Natural killer cell (primary cell): ENCODE results near the gene PLCB4. TPM values are rescaled to one million over a fixed set of nuclear protein-coding genes. Genes with fewer than 3 reads are reported as not detected.

ENCODE experiments used
- ATAC-seq, 3 donors: fragments of 150-1000 bp in 2 of 3; fragments of 200-7000 bp in 1 of 3; cut with Tn5 transposase; 1 replicate in 1 of 3; 2 replicates in 2 of 3; pipeline ENCODE4 v1.10.0; 2021; ENCODE audit warnings: mild to moderate bottlenecking in 2 of 3, moderate library complexity in 2 of 3
- DNase-seq, 2 donors: peaks; one replicate each; pipeline versions ENCODE4 v3.0.0 to v3.0.0-alpha.2; 2013 to 2021; ENCODE audit warnings: mixed read lengths in 1 of 2
- H3K27ac ChIP-seq: one replicate; pipeline ENCODE4 v1.5.1; 2013; ENCODE audit warnings: mild to moderate bottlenecking, low read length
- H3K27me3 ChIP-seq: one replicate; pipeline ENCODE4 v1.6.1; 2013; ENCODE audit warnings: low read length; ENCODE audit not compliant: control insufficient read depth, insufficient read depth
- H3K36me3 ChIP-seq: one replicate; pipeline ENCODE4 v1.6.1; 2013; ENCODE audit warnings: low read length; ENCODE audit not compliant: control insufficient read depth, insufficient read depth
- H3K4me1 ChIP-seq: one replicate; pipeline ENCODE4 v1.6.1; 2013; ENCODE audit warnings: low read length; ENCODE audit not compliant: control insufficient read depth, insufficient read depth
- H3K4me3 ChIP-seq: one replicate; pipeline ENCODE4 v1.5.1; 2013; ENCODE audit warnings: low read length
- H3K9me3 ChIP-seq: one replicate; pipeline ENCODE4 v1.6.1; 2013; ENCODE audit warnings: low read length; ENCODE audit not compliant: control insufficient read depth, insufficient read depth
- H3K27ac Mint-ChIP-seq, 2 donors: one replicate each; pipeline ENCODE4 v1.8.0; 2022; ENCODE audit warnings: mild to moderate bottlenecking in 2 of 2, mixed read lengths in 2 of 2, moderate library complexity in 1 of 2
- H3K27me3 Mint-ChIP-seq, 2 donors: one replicate each; pipeline ENCODE4 v1.8.0; 2022; ENCODE audit warnings: low read depth in 2 of 2, mixed read lengths in 2 of 2
- H3K36me3 Mint-ChIP-seq: one replicate; pipeline ENCODE4 v1.8.0; 2022; ENCODE audit warnings: mixed read lengths
- H3K4me1 Mint-ChIP-seq, 2 donors: one replicate each; pipeline ENCODE4 v1.8.0; 2022; ENCODE audit warnings: mixed read lengths in 2 of 2
- H3K4me3 Mint-ChIP-seq: one replicate; pipeline ENCODE4 v1.8.0; 2022; ENCODE audit warnings: mild to moderate bottlenecking, moderate library complexity, mixed read lengths
- H3K9me3 Mint-ChIP-seq, 2 donors: one replicate each; pipeline ENCODE4 v1.8.0; 2022; ENCODE audit warnings: mixed read lengths in 2 of 2
- WGBS: methylation state at CpG from one replicate; pipeline ENCODE4 v1.1.7; 2013; ENCODE audit warnings: missing lambda C conversion rate; ENCODE audit not compliant: insufficient coverage; 5-methylcytosine and 5-hydroxymethylcytosine counted together
- intact Hi-C: fragments of 100-400 bp; cut with micrococcal nuclease; formaldehyde crosslinking; loops from one replicate; pipeline ENCODE4 v1.14.2; 2022
- total RNA-seq, 4 donors: library from RNA; stranded (reverse); fragments of 120-200 nt in 1 of 4; gene quantifications; one replicate each; pipeline versions ENCODE4 v1.2.3 to v1.2.4, GENCODE V29; 2013 to 2022
- TF ChIP-seq, protein P1 (sequence below): fragments of 200-600 bp; IDR thresholded peaks from one replicate; pipeline ENCODE4 v1.8.0; 2022; ENCODE audit warnings: antibody characterized with exemption

PLCB4 gene
- total RNA-seq, 3 donors from 2014 or later (not counting 1 experiment from before 2014, with no cell fraction given), result 0.05 to 0.40 TPM; not detected in 1

DNA sequence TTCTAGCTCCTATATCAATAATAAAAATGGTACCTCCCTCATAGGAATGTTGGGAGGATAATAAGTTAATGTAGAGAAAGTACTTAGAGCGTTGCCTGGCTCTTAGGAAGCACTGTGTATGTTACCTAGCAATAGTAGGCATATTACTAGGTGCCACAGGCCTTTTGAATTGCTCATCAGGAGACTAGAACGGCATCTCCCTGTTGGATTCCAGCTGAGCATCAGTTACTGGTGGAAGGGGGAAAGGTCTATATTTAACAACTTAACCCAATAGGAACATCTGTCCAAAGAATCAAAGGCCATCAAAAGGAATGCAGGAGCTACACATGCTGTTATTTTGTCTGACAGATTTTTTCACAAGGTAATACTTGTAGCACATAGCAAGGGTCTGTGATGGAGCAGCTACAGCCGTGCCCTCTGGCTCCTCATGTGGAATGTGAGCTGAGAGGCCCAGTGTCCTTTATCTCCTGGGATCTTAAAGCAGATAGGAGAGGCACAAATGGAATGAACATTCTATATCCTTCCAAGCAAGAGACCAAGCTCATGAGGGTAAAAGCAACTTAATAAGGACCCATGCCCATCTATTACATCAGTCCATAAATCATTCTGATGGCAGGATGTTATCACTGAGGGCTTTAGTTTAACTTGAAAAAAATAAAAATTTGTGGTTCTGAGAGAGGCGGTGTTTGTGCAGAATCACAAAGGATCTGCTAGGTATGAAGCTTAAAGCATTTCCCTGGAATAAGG is 260.6 kb downstream of the PLCB4 start:
- no peaks in the 10 kb centered on the region for H3K36me3 Mint-ChIP-seq
- Histone ChIP-seq H3K9me3 (no peaks in the 10 kb centered on the region), H3K27me3 (no peaks in the 10 kb centered on the region), H3K4me3 (no peak overlapping the region), H3K27ac (no peak overlapping the region), H3K36me3 (no peaks in the 10 kb centered on the region), H3K4me1 (no peaks in the 10 kb centered on the region)
- H3K27me3 Mint-ChIP-seq, result no peaks in the 10 kb centered on the region
- intact Hi-C loops, result no loop called here
- peaks cover 0 to 5% of the 10 kb centered on the region in 2 donors for H3K4me1 Mint-ChIP-seq
- no peak for DNase-seq
- H3K27ac Mint-ChIP-seq, result no peak overlapping the region
- no peak overlapping the region for H3K4me3 Mint-ChIP-seq
- TF ChIP-seq, protein P1, sequence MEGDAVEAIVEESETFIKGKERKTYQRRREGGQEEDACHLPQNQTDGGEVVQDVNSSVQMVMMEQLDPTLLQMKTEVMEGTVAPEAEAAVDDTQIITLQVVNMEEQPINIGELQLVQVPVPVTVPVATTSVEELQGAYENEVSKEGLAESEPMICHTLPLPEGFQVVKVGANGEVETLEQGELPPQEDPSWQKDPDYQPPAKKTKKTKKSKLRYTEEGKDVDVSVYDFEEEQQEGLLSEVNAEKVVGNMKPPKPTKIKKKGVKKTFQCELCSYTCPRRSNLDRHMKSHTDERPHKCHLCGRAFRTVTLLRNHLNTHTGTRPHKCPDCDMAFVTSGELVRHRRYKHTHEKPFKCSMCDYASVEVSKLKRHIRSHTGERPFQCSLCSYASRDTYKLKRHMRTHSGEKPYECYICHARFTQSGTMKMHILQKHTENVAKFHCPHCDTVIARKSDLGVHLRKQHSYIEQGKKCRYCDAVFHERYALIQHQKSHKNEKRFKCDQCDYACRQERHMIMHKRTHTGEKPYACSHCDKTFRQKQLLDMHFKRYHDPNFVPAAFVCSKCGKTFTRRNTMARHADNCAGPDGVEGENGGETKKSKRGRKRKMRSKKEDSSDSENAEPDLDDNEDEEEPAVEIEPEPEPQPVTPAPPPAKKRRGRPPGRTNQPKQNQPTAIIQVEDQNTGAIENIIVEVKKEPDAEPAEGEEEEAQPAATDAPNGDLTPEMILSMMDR, result no peak
- no peak for ATAC-seq
- H3K9me3 Mint-ChIP-seq, result no peaks in the 10 kb centered on the region
- WGBS, result 89% methylated on average over 3 of the region's 4 CpGs

DNA sequence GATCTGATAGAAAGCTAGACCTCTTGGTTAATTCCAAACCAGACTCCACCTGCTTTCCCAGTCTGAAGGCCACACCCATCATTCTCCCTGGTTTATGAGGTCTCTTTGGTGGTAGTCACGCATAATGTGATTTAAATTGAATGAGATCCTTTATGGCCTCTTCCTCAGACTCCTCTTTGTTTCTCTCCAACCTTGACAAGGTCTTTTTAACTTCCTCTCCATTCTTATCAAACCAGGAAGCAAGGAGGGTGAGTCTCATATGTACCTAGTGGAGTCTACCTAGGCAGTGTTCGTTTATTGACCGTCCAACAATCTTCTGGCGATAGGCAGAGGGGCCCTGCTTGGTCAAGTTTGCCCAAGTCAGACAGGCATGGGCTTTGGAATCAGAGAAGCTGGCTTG is 261.3 kb downstream of the PLCB4 start:
- Mint-ChIP-seq H3K4me1 (peaks cover 0 to 5% of the 10 kb centered on the region in 2 donors), H3K4me3 (no peak overlapping the region), H3K27ac (no peak overlapping the region), H3K9me3 (no peaks in the 10 kb centered on the region), H3K27me3 (no peaks in the 10 kb centered on the region), H3K36me3 (no peaks in the 10 kb centered on the region)
- intact Hi-C loops, result no loop called here
- Histone ChIP-seq H3K36me3 (no peaks in the 10 kb centered on the region), H3K9me3 (no peaks in the 10 kb centered on the region), H3K4me3 (no peak overlapping the region), H3K27ac (no peak overlapping the region), H3K4me1 (no peaks in the 10 kb centered on the region), H3K27me3 (no peaks in the 10 kb centered on the region)
- DNase-seq (no peak), ATAC-seq (no peak)
- 97% methylated on average over 3 of the region's 4 CpGs for WGBS
- TF ChIP-seq, protein P1, result no peak

DNA sequence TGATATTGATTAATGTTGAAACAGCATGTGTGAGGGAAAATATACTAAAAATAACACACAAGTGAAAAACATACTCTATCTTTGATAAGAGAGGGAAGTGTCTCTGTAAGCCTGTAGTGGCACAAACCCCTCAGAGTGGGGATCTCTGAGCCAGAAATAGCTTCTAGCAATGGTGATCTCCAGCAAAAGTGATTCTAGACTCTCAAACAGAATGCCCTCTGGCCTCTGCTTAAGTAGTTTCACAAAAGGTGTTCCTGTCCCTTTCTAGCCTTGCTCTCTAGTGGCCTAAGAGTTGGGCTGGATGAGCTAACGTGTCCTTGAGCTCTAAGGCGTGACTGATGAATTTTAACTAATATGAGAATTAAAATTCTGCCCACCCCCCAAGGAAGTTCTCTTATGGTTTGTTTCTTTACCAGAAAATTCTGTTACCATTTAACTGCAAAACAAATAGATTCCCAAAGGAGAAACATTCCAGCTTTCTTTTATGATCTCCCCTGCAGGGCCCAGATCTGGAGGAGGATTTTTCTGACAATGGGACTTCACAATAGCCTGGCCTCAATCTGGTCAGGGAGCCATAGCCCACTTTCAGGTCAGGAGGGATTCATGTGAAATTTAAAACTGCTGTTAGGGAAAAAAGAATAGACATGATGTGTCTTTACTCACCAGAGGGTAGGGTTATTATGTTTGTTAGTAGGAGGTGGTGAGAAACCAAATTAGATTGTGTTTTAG is 263.0 kb downstream of the PLCB4 start:
- intact Hi-C loops, result no loop called here
- H3K27me3 Mint-ChIP-seq, result no peaks in the 10 kb centered on the region
- H3K9me3 ChIP-seq, result no peaks in the 10 kb centered on the region
- H3K4me3 ChIP-seq, result no peak overlapping the region
- no peak overlapping the region for H3K27ac ChIP-seq
- H3K4me1 Mint-ChIP-seq, result peaks cover 0 to 5% of the 10 kb centered on the region in 2 donors
- H3K4me1 ChIP-seq, result no peaks in the 10 kb centered on the region
- ATAC-seq (no peak), DNase-seq (no peak)
- no peaks in the 10 kb centered on the region for H3K36me3 ChIP-seq
- no CpG with 5 or more reads among the region's 2 CpGs for WGBS
- no peak overlapping the region for H3K27ac Mint-ChIP-seq
- no peak overlapping the region for H3K4me3 Mint-ChIP-seq
- no peaks in the 10 kb centered on the region for H3K9me3 Mint-ChIP-seq
- no peaks in the 10 kb centered on the region for H3K27me3 ChIP-seq
- TF ChIP-seq, protein P1, result no peak
- no peaks in the 10 kb centered on the region for H3K36me3 Mint-ChIP-seq
